GM23248 (cell line): ENCODE data around the gene QRICH1.

Experiments used
- EZH2 ChIP-seq: fragments of 200-600 bp; sonication (generic); IDR thresholded peaks from 2 replicates; pipeline ENCODE4 v1.6.1; 2018; ENCODE audit warnings: antibody characterized with exemption, mild to moderate bottlenecking; ENCODE audit not compliant: insufficient read depth, poor library complexity, severe bottlenecking
- EZH2phosphoT487 ChIP-seq: fragments of 200-600 bp; sonication (generic); IDR thresholded peaks from 2 replicates; pipeline ENCODE4 v1.6.1; 2018; ENCODE audit warnings: antibody characterized with exemption, moderate library complexity, mild to moderate bottlenecking, low read depth; ENCODE audit not compliant: insufficient read depth

- TF ChIP-seq EZH2 (no peak), EZH2phosphoT487 (no peak)
These were observed 104.6 kb downstream of the QRICH1 start for GRCh38 chr3:48989126-48989795.
